Esophagus muscularis mucosa (tissue), 4 donors: ENCODE results near the gene MORN5.

Experiments
- EP300 ChIP-seq: sonication (generic); formaldehyde crosslinking; IDR thresholded peaks from one replicate; pipeline ENCODE4 v1.6.1; 2017; ENCODE audit warnings: antibody characterized with exemption
- POLR2A ChIP-seq: fragments of 450-650 bp; IDR thresholded peaks from one replicate; pipeline ENCODE4 v1.6.1; 2017; ENCODE audit warnings: antibody characterized with exemption, moderate library complexity, mild to moderate bottlenecking, low read depth
- TF ChIP-seq, protein P1 (sequence below), 3 experiments: fragments of 200-600 bp in 2 of 3; fragments of 450-650 bp in 1 of 3; sonication (generic) in 2 of 3; IDR thresholded peaks; one replicate each; pipeline ENCODE4 v1.5.1; 2017 to 2019; ENCODE audit warnings: antibody characterized with exemption in 3 of 3, mild to moderate bottlenecking in 2 of 3, moderate library complexity in 1 of 3

- TF ChIP-seq POLR2A: no peak
- TF ChIP-seq, protein P1, sequence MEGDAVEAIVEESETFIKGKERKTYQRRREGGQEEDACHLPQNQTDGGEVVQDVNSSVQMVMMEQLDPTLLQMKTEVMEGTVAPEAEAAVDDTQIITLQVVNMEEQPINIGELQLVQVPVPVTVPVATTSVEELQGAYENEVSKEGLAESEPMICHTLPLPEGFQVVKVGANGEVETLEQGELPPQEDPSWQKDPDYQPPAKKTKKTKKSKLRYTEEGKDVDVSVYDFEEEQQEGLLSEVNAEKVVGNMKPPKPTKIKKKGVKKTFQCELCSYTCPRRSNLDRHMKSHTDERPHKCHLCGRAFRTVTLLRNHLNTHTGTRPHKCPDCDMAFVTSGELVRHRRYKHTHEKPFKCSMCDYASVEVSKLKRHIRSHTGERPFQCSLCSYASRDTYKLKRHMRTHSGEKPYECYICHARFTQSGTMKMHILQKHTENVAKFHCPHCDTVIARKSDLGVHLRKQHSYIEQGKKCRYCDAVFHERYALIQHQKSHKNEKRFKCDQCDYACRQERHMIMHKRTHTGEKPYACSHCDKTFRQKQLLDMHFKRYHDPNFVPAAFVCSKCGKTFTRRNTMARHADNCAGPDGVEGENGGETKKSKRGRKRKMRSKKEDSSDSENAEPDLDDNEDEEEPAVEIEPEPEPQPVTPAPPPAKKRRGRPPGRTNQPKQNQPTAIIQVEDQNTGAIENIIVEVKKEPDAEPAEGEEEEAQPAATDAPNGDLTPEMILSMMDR (IDR thresholded peaks at IDR 0.05): no peak
- no peak for TF ChIP-seq EP300
These were observed 68.5 kb downstream of the MORN5 start for GRCh38 chr9:122228191-122228567.
